Limb (tissue), 2 donors: Measurements from ENCODE around the gene PTPRE.

Source experiments
- DNase-seq, 2 donors: peaks; one replicate each; pipeline ENCODE4 v3.0.0-alpha.2; 2016; ENCODE audit errors: extremely low spot score in 2 of 2

Gene PTPRE

DNA sequence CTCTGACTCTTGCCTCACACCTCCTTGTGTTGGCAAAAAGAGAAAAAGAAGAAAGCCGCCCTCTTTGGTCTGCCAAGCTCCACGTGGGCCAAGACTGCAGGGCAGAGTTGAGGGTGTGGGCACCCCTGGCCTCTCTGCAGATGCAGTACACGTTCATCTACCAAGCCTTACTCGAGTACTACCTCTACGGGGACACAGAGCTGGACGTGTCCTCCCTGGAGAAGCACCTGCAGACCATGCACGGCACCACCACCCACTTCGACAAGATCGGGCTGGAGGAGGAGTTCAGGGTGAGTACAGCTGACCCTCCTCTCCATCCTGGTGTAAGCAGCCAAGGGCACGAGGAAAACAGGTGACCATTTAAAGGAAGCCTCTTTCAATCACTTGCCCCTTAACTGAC lies 163.3 kb downstream of the PTPRE start:
- DNase-seq, result no peak

DNA sequence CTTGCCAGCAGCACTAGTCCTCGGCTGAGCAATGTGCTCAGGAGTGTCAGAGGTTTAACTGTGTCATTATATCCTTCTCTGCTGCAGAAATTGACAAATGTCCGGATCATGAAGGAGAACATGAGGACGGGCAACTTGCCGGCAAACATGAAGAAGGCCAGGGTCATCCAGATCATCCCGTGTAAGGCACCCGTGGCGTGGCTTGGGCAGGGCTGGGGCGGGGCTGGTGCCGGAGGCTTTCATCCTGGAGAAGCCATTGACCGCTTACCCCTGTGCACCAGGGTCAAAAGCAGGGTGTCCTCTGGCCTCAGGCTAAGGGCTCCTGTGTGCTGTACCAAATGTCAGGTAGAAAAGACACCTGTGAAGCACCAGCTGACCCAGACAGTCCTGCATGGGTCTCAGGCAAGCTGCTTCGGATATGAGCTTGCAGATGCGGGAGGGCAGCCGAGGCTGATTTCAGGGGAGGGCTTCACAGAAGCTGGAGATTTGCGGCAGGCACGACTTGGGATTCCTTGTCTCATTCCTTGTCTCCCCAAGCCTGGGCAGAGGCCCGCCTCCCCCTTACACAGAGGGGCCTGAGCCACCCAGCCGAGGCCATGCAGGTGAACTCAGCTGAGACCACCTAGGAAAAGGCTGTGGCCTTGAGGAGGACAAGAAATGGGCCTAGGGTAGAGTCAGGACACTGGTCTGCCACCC lies 164.0 kb downstream of the PTPRE start:
- DNase-seq, result no peak

GRCh38 chr10:128071417-128071782 lies 164.5 kb downstream of the PTPRE start:
- no peak for DNase-seq

DNA sequence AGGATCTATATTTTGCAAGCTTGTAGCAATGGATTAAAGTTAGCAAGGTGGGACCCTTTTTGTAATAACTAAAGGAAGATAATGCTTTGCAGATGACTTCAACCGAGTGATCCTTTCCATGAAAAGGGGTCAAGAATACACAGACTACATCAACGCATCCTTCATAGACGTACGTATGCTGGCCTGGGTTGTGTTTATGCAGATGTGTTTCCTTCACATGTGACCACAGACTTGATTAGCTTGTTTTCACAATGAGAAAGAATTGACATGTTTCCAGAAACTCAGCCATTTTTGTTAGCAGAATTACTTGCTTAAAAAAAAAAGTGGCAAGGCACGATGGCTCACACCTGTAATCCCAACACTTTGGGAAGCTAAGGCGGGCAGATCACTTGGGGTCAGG lies 165.1 kb downstream of the PTPRE start:
- no peak for DNase-seq

- DNase-seq, result no peak
These were observed 166.2 kb downstream of the PTPRE start for GRCh38 chr10:128072941-128073645.

DNA sequence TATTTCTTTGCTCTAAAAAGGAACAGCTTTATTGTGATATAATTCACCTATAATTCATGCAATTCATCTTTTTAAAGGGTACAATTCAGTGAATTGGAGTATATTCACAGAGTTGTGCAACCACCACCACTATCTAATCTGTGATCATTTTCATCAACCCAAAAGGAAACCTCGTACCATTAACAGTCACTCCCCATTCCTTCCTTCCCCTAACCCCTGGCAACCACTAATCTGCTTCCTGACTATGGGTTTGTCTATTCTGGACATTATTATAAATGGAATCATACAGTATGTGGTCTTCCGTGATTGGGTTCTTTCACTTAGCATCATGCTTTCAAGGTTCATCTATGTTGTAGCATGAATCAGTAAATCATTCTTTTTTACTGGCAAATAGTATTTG lies 167.0 kb downstream of the PTPRE start:
- DNase-seq, result no peak

GRCh38 chr10:128074589-128074988 lies 167.7 kb downstream of the PTPRE start:
- DNase-seq, result no peak

DNA sequence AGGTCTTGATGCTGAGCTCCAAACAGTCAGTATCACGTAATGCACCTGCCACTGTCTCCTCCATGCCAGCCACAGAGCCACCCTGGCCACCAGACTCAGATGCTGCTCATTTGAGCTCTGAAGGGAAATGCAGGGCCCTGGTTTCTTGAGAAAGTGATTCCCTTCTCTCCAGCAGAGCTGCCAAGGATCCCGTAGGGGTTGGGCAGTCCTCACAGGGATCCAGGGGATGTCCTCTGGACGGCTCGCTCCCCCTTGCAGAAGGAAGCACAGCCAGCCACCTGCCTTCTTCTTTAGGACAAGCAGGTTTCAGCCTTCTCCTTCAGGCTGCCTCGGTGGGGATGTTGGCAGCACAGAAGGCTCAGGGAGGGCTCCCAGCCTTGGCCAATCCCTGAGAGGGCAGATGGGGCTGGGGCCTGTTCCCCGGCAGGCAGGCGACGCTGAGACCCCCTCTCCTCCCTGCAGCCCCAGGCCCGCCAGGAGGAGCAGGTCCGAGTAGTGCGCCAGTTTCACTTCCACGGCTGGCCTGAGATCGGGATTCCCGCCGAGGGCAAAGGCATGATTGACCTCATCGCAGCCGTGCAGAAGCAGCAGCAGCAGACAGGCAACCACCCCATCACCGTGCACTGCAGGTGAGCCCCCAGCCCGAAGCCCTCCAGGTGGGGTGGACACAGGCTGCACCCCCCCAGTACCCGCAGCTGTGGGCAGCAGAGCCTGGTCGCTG lies 170.4 kb downstream of the PTPRE start:
- peak in 1 of 2 donors; percentile 20 for DNase-seq

- DNase-seq, result peak in 1 of 2 donors; percentile 79
These were observed 171.4 kb downstream of the PTPRE start for GRCh38 chr10:128078136-128078969.

- no peak for DNase-seq
These were observed 173.3 kb downstream of the PTPRE start for GRCh38 chr10:128080231-128080630.

DNA sequence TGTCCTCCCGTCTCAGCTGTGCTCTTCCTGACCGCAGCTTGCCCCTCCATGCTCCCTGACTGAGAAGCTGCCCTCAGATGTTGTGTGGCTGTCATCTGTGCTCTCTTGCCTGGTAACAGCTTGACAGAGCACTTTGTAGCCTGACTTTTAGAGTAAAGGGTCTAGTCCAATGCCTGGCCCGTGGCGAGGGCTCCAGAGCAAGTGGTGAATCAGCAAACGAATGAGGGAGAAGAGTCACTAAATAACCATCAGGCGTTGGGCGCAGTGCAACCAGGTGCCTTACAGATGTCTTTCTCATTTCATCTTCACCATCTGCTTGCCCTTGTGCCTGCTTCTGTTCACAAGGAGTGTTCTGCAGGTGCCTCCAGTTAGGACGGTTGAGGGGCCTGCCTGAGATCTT lies 173.7 kb downstream of the PTPRE start:
- DNase-seq, result no peak

DNA sequence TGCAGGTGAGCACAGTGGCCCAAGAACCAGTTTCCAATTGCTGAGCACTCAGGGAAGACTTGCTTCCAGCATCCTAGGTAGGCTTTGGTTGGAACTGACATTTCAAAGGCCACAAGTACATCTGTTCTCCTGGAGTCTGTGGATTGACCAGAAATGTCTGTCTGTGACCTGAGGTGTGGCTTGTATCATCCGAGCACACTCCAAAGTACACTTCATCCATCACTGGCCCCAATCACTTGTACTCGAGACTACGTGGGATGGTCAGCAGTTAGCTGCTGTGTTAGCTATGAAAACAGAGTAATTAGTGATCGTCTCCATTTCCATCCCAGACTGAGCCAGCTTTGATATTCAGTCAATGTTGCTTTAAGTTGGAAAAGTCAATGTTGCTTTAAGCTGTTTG lies 174.3 kb downstream of the PTPRE start:
- DNase-seq, result no peak

DNA sequence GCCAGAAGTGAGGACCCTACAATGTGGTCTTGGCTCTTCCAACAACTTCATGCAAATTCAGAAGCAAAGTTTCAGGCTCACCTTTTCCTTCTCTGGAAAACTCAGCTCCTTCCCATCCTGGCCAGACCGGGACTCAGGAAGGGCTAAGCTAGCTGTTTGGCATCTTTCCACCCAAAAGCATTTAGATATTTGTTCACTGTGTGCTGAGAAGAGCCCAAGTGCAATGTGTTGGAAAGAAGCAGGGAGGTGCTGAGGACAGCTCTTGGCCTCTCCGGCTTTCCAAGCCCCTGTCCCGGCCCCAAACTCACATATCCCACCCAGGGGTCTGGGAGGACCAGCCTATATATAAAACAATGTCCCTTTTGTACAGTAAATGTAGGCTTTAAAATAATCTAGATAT lies 174.8 kb downstream of the PTPRE start:
- peak in 1 of 2 donors; percentile 29 for DNase-seq

GRCh38 chr10:128083191-128083895 lies 176.4 kb downstream of the PTPRE start:
- DNase-seq, result no peak

GRCh38 chr10:128084364-128084763 lies 177.5 kb downstream of the PTPRE start:
- no peak for DNase-seq

- no peak for DNase-seq
These were observed 178.1 kb downstream of the PTPRE start for GRCh38 chr10:128084991-128085390.

DNA sequence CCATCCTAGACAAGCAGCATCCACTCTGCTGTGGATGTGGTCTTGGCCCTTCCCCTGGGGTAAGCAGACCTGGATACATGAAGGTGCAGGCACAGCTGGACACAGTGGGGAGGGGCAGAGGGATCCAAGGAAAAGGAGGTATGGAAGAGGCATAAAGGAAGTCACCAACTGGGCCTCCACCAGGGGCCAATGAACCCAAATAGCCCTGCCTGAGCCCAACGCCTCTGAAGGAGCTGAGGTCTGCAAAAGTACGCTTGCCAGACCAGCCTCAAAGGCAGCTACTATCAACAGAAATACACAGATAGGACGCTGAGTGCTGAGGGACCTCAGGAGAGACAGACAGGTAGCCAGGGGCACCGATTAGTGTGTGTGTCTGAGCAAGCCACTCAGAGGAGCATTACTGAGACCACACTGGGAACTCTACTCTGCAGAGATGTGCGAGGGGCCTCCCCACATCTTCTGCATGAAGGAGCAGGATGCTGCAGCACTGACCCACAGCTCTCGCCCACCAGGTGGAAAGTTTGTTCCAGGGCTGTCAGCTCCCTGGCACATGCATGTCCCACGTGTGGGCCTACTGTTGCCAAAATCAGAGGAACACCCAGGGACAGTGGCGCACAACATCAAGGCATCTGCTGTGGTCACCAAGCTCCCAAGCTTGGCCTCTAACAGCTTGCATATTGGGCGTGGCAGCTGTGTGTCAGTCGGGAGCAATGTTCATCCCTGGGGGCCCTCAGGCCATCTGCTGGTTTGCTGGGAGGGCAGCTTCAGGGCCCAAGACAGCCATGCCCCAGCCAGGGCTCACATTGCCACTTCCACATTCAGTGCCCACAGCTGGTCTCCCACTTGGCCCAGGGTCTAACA lies 179.3 kb downstream of the PTPRE start:
- DNase-seq, result no peak

DNA sequence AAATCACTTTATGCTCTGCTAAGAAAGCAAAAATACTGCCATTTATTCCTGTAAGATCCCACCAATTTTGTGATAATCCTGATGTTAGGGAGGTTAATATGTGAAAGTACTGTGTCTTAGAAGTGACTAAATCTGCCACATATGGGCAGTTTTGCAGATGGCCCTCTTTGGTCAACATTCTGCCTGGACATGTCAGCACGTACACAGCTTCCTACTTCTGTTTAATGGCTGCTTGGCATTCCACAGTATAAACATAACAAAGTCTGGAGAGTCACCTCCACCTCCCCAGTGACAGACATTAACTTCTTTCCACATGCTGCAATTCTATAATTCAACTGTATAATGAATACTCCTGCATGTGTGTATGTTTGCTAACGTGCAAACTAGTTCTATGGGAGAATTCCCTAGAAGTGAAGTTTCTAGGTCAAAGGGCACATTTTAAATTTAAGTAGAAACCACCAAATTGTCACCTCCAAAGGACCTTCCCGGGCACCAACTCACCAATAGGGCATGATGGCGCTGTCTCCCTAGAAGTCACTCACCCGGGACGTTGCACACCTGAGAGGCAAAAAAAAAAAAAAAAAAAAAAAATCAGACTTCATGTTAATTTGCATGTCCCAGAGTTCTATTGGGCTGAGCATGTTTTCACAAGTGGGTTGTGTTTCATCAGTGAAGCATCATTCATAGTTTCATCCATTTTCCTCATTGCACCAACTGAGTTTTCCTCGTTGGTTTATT lies 180.4 kb downstream of the PTPRE start:
- no peak for DNase-seq
